Stimulated activated CD8-positive, alpha-beta memory T cell treated with anti-CD3 and anti-CD28 coated beads, Interleukin-12 subunit alpha, Interleukin-12 subunit beta, amount 100 ng/mL, for 1 hour (primary cell): ENCODE data around the gene SERPIND1.
"Not testable (repeated sequence)": the region's sequence is repeated elsewhere in the genome, so short reads cannot be mapped to it uniquely, and the experiment has no call there.

Experiments used
- DNase-seq: peaks from one replicate; pipeline ENCODE4 v3.0.0-alpha.2; 2020; ENCODE audit warnings: low read depth

The SERPIND1 gene

GRCh38 chr22:20746431-20747189 is 27.3 kb upstream of the SERPIND1 start:
- no peak for DNase-seq

GRCh38 chr22:20747223-20747622 is 26.7 kb upstream of the SERPIND1 start:
- no peak for DNase-seq

- DNase-seq, result no peak
Measured at GRCh38 chr22:20748082-20748481, 25.8 kb upstream of the SERPIND1 start.

- no peak for DNase-seq
Measured at GRCh38 chr22:20748731-20749428, 25.0 kb upstream of the SERPIND1 start.

- DNase-seq, result no peak
Measured at GRCh38 chr22:20749453-20749852, 24.5 kb upstream of the SERPIND1 start.

- DNase-seq, result no peak
Measured at GRCh38 chr22:20750461-20751184, 23.3 kb upstream of the SERPIND1 start.

- no peak for DNase-seq
Measured at GRCh38 chr22:20751185-20751851, 22.6 kb upstream of the SERPIND1 start.

GRCh38 chr22:20752104-20752741 is 21.7 kb upstream of the SERPIND1 start:
- no peak for DNase-seq

GRCh38 chr22:20752873-20753272 is 21.0 kb upstream of the SERPIND1 start:
- no peak for DNase-seq

- no peak for DNase-seq
Measured at GRCh38 chr22:20756846-20757245, 17.1 kb upstream of the SERPIND1 start.

- no peak for DNase-seq
Measured at GRCh38 chr22:20758688-20759087, 15.2 kb upstream of the SERPIND1 start.

- DNase-seq, result no peak
Measured at GRCh38 chr22:20760084-20760483, 13.8 kb upstream of the SERPIND1 start.

- no peak for DNase-seq
Measured at GRCh38 chr22:20761536-20761935, 12.4 kb upstream of the SERPIND1 start.

GRCh38 chr22:20762233-20762796 is 11.6 kb upstream of the SERPIND1 start:
- no peak for DNase-seq

- DNase-seq, result no peak
Measured at GRCh38 chr22:20763630-20764470, 10.1 kb upstream of the SERPIND1 start.

GRCh38 chr22:20764471-20764720 is 9.5 kb upstream of the SERPIND1 start:
- no peak for DNase-seq

- DNase-seq, result no peak
Measured at GRCh38 chr22:20764729-20765128, 9.2 kb upstream of the SERPIND1 start.

- DNase-seq, result no peak
Measured at GRCh38 chr22:20765938-20766337, 8.0 kb upstream of the SERPIND1 start.

GRCh38 chr22:20766530-20766929 is 7.4 kb upstream of the SERPIND1 start:
- no peak for DNase-seq

- not testable (repeated sequence) for DNase-seq
Measured at GRCh38 chr22:20769496-20769826, 4.5 kb upstream of the SERPIND1 start.
